H9 (cell line): ENCODE results near the gene VTN. TPM values are rescaled to one million over a fixed set of nuclear protein-coding genes. Genes with fewer than 3 reads are reported as not detected.

ENCODE experiments used
- DNase-seq: peaks from one replicate; pipeline ENCODE4 v3.0.0-alpha.2; 2017
- H2AFZ ChIP-seq: one replicate; pipeline ENCODE4 v1.6.1; 2013; ENCODE audit warnings: mild to moderate bottlenecking, low read length, control low read depth, moderate library complexity
- H2AK5ac ChIP-seq: 2 replicates; pipeline ENCODE4 v1.6.1; 2013; ENCODE audit warnings: low read length, control low read depth, mixed read lengths; ENCODE audit not compliant: insufficient read length
- H2BK120ac ChIP-seq: one replicate; pipeline ENCODE4 v1.6.1; 2013; ENCODE audit warnings: low read depth, mild to moderate bottlenecking, low read length, control low read depth, inconsistent platforms; ENCODE audit not compliant: poor library complexity, severe bottlenecking
- H2BK12ac ChIP-seq: 2 replicates; pipeline ENCODE4 v1.6.1; 2013; ENCODE audit warnings: low read length, control low read depth, mixed read lengths, low read depth; ENCODE audit not compliant: insufficient read length
- H2BK15ac ChIP-seq: 2 replicates; pipeline ENCODE4 v1.6.1; 2013; ENCODE audit warnings: low read depth, low read length, control low read depth
- H2BK20ac ChIP-seq: one replicate; pipeline ENCODE4 v1.6.1; 2013; ENCODE audit warnings: low read depth, mild to moderate bottlenecking, low read length, control low read depth, inconsistent platforms; ENCODE audit not compliant: poor library complexity, severe bottlenecking
- H2BK5ac ChIP-seq: 2 replicates; pipeline ENCODE4 v1.6.1; 2013; ENCODE audit warnings: low read length, control low read depth, mixed read lengths; ENCODE audit not compliant: insufficient read length
- H3K14ac ChIP-seq: 2 replicates; pipeline ENCODE4 v1.6.1; 2013; ENCODE audit warnings: low read length, control low read depth; ENCODE audit not compliant: insufficient read depth
- H3K18ac ChIP-seq: 2 replicates; pipeline ENCODE4 v1.6.1; 2013; ENCODE audit warnings: low read depth, mild to moderate bottlenecking, mixed read lengths, low read length, control low read depth; ENCODE audit not compliant: insufficient read length
- H3K23ac ChIP-seq: 2 replicates; pipeline ENCODE4 v1.6.1; 2013; ENCODE audit warnings: low read length, control low read depth, mixed read lengths, low read depth; ENCODE audit not compliant: insufficient read length
- H3K23me2 ChIP-seq: 2 replicates; pipeline ENCODE4 v1.6.1; 2013; ENCODE audit warnings: low read depth, mild to moderate bottlenecking, mixed read lengths, low read length, control low read depth; ENCODE audit not compliant: insufficient read length, poor library complexity, severe bottlenecking
- H3K27ac ChIP-seq: 2 replicates; pipeline ENCODE4 v1.5.1; 2013; ENCODE audit warnings: low read length, control low read depth, mixed read lengths, low read depth; ENCODE audit not compliant: insufficient read length
- H3K27me3 ChIP-seq: 2 replicates; pipeline ENCODE4 v1.6.1; 2013; ENCODE audit warnings: low read length, control low read depth, inconsistent platforms; ENCODE audit not compliant: insufficient read depth
- H3K4ac ChIP-seq: 2 replicates; pipeline ENCODE4 v1.6.1; 2013; ENCODE audit warnings: low read depth, mild to moderate bottlenecking, control low read depth, inconsistent platforms, low read length, moderate library complexity
- H3K4me1 ChIP-seq: 2 replicates; pipeline ENCODE4 v1.6.1; 2013; ENCODE audit warnings: low read length, control low read depth, inconsistent platforms; ENCODE audit not compliant: insufficient read depth
- H3K4me2 ChIP-seq: 2 replicates; pipeline ENCODE4 v1.6.1; 2013; ENCODE audit warnings: low read length, control low read depth, mixed read lengths; ENCODE audit not compliant: insufficient read length, insufficient read depth
- H3K56ac ChIP-seq: 2 replicates; pipeline ENCODE4 v1.6.1; 2013; ENCODE audit warnings: low read depth, mild to moderate bottlenecking, mixed read lengths, low read length, control low read depth; ENCODE audit not compliant: insufficient read length
- H3K79me1 ChIP-seq: 2 replicates; pipeline ENCODE4 v1.6.1; 2013; ENCODE audit warnings: low read depth, mild to moderate bottlenecking, moderate library complexity, low read length, control low read depth, inconsistent platforms; ENCODE audit not compliant: insufficient read depth, poor library complexity, severe bottlenecking
- H3K79me2 ChIP-seq: 2 replicates; pipeline ENCODE4 v1.6.1; 2013; ENCODE audit warnings: low read length, control low read depth, inconsistent platforms; ENCODE audit not compliant: insufficient read depth
- H3K9ac ChIP-seq: 2 replicates; pipeline ENCODE4 v1.6.1; 2013; ENCODE audit warnings: low read length, control low read depth, mixed read lengths; ENCODE audit not compliant: insufficient read length; ENCODE audit errors: extremely low read depth
- H3K9me3 ChIP-seq: one replicate; pipeline ENCODE4 v1.6.1; 2013; ENCODE audit warnings: low read depth, low read length, inconsistent platforms; ENCODE audit not compliant: control insufficient read depth
- H3T11ph ChIP-seq: one replicate; pipeline ENCODE4 v1.6.1; 2013; ENCODE audit warnings: mild to moderate bottlenecking, low read length, control low read depth, inconsistent platforms
- H4K20me1 ChIP-seq: one replicate; pipeline ENCODE4 v1.6.1; 2013; ENCODE audit not compliant: control insufficient read depth, insufficient read length, insufficient read depth
- H4K5ac ChIP-seq: 2 replicates; pipeline ENCODE4 v1.6.1; 2013; ENCODE audit warnings: low read depth, mild to moderate bottlenecking, mixed read lengths, low read length, control low read depth; ENCODE audit not compliant: insufficient read length
- H4K8ac ChIP-seq: replicated peaks from 2 replicates; pipeline ENCODE4 v1.6.1; 2013; ENCODE audit warnings: low read length, control low read depth, mixed read lengths, low read depth; ENCODE audit not compliant: insufficient read length
- H4K91ac ChIP-seq: 2 replicates; pipeline ENCODE4 v1.6.1; 2013; ENCODE audit warnings: low read depth, mild to moderate bottlenecking, moderate library complexity, mixed read lengths, low read length, control low read depth; ENCODE audit not compliant: insufficient read length
- H3K27ac Mint-ChIP-seq, 3 experiments: 2 replicates in 2 of 3; 3 replicates in 1 of 3; pipeline ENCODE4 v1.8.0; 2020 to 2021; ENCODE audit warnings: mixed read lengths in 3 of 3, mild to moderate bottlenecking in 1 of 3, moderate library complexity in 1 of 3
- H3K27me3 Mint-ChIP-seq: 2 replicates; pipeline ENCODE4 v1.8.0; 2021; ENCODE audit warnings: low read depth, mild to moderate bottlenecking, moderate library complexity, mixed read lengths
- H3K36me3 Mint-ChIP-seq, 3 experiments: 2 replicates in 2 of 3; 3 replicates in 1 of 3; pipeline ENCODE4 v1.8.0; 2020 to 2021; ENCODE audit warnings: low read depth in 3 of 3, mixed read lengths in 3 of 3; ENCODE audit not compliant: insufficient read depth in 1 of 3
- H3K4me1 Mint-ChIP-seq, 2 experiments: 2 replicates each; pipeline ENCODE4 v1.8.0; 2020; ENCODE audit warnings: mixed read lengths in 2 of 2
- H3K4me3 Mint-ChIP-seq, 2 experiments: 2 replicates in 1 of 2; 3 replicates in 1 of 2; pipeline ENCODE4 v1.8.0; 2020 to 2021; ENCODE audit warnings: mild to moderate bottlenecking in 2 of 2, mixed read lengths in 2 of 2, moderate library complexity in 1 of 2
- H3K9me3 Mint-ChIP-seq, 2 experiments: 2 replicates in 1 of 2; 3 replicates in 1 of 2; pipeline ENCODE4 v1.8.0; 2020; ENCODE audit warnings: mild to moderate bottlenecking in 2 of 2, mixed read lengths in 2 of 2, moderate library complexity in 1 of 2
- whole genome bisulfite sequencing: extraction: QIAGEN DNeasy Blood & Tissue Kit; methylation state at CpG from one replicate; pipeline ENCODE4 v1.1.7; 2013; ENCODE audit warnings: missing lambda C conversion rate, low lambda C conversion rate, mixed read lengths; ENCODE audit not compliant: insufficient read length; ENCODE audit errors: extremely low coverage; 5-methylcytosine and 5-hydroxymethylcytosine counted together
- total RNA-seq: library from RNA; stranded (reverse); gene quantifications from 2 replicates; pipeline ENCODE4 v1.2.1, GENCODE V29; 2021
- TF ChIP-seq, protein P1 (sequence below): fragments of 200-600 bp; sonication (generic); conservative IDR thresholded peaks from 3 replicates; pipeline ENCODE4 v1.8.0; 2021; ENCODE audit warnings: antibody characterized with exemption, mild to moderate bottlenecking

The VTN gene
- total RNA-seq, 1 experiment from 2014 or later, result not detected

GRCh38 chr17:28340374-28340773 lies 29.7 kb downstream of the VTN start:
- no peak overlapping the region for H2AK5ac ChIP-seq
- no peak overlapping the region for H2BK20ac ChIP-seq
- no CpG with 5 or more reads among the region's 6 CpGs for WGBS
- H3K23ac ChIP-seq, result no peak overlapping the region
- H3K56ac ChIP-seq, result no peak overlapping the region
- Mint-ChIP-seq H3K27ac (no peak overlapping the region), H3K9me3 (no peaks in the 10 kb centered on the region), H3K4me1 (peaks cover 6 to 13% of the 10 kb centered on the region in 2 experiments), H3K4me3 (no peak overlapping the region), H3K36me3 (peaks cover 7 to 46% (median 46%) of the 10 kb centered on the region in 3 experiments; a peak in 5 of 7 replicates), H3K27me3 (no peaks in the 10 kb centered on the region)
- no peak overlapping the region for H2BK120ac ChIP-seq
- no peak overlapping the region for H3T11ph ChIP-seq
- H4K91ac ChIP-seq, result no peak overlapping the region
- no peak overlapping the region for H4K8ac ChIP-seq
- TF ChIP-seq, protein P1, sequence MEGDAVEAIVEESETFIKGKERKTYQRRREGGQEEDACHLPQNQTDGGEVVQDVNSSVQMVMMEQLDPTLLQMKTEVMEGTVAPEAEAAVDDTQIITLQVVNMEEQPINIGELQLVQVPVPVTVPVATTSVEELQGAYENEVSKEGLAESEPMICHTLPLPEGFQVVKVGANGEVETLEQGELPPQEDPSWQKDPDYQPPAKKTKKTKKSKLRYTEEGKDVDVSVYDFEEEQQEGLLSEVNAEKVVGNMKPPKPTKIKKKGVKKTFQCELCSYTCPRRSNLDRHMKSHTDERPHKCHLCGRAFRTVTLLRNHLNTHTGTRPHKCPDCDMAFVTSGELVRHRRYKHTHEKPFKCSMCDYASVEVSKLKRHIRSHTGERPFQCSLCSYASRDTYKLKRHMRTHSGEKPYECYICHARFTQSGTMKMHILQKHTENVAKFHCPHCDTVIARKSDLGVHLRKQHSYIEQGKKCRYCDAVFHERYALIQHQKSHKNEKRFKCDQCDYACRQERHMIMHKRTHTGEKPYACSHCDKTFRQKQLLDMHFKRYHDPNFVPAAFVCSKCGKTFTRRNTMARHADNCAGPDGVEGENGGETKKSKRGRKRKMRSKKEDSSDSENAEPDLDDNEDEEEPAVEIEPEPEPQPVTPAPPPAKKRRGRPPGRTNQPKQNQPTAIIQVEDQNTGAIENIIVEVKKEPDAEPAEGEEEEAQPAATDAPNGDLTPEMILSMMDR, result no peak
- DNase-seq, result no peak
- H3K27ac ChIP-seq, result no peak overlapping the region
- no peak overlapping the region for H3K9ac ChIP-seq
- no peaks in the 10 kb centered on the region; the same call in 1 of the 2 replicates for H3K79me2 ChIP-seq
- H3K27me3 ChIP-seq, result no peaks in the 10 kb centered on the region
- H3K4me1 ChIP-seq, result peaks cover 4% of the 10 kb centered on the region; the same call in 1 of the 2 replicates
- H2BK5ac ChIP-seq, result no peak overlapping the region
- H2BK15ac ChIP-seq, result no peak overlapping the region
- no peaks in the 10 kb centered on the region for H3K9me3 ChIP-seq
- H3K4ac ChIP-seq, result no peak overlapping the region
- H3K18ac ChIP-seq, result no peak overlapping the region
- H3K79me1 ChIP-seq, result no peaks in the 10 kb centered on the region
- no peaks in the 10 kb centered on the region for H4K20me1 ChIP-seq
- H2BK12ac ChIP-seq, result no peak overlapping the region
- H3K14ac ChIP-seq, result no peak overlapping the region
- no peak overlapping the region for H4K5ac ChIP-seq
- no peak overlapping the region for H2AFZ ChIP-seq
- H3K23me2 ChIP-seq, result peaks cover 9% of the 10 kb centered on the region
- no peak overlapping the region for H3K4me2 ChIP-seq
